ENCODE data around the gene GALNT7. TPM values are rescaled to one million over a fixed set of nuclear protein-coding genes. Genes with fewer than 3 reads are reported as not detected.

Gene GALNT7
- total RNA-seq, 4 donors from 2014 or later = 15.6 to 38.2 (median 23.8) TPM

GRCh38 chr4:173264245-173264644 lies 95.6 kb downstream of the GALNT7 start:
- DNase-seq = no peak
- 64 to 67% methylated on average over 4 of the region's 4 CpGs for WGBS, 2 donors
- no peak overlapping the region for H3K27ac ChIP-seq
- no peak overlapping the region for H3K4me3 ChIP-seq (replicated peaks in 1 of 3)
- peaks cover 0 to 7% of the 10 kb centered on the region in 2 donors for H3K4me1 ChIP-seq
- H3K36me3 ChIP-seq = no peaks in the 10 kb centered on the region
- intact Hi-C loops (cut with DNase I) = no loop called here
- H3K9me3 ChIP-seq = no peaks in the 10 kb centered on the region
- no peaks in the 10 kb centered on the region for H3K27me3 ChIP-seq
- TF ChIP-seq CTCF (IDR thresholded peaks at IDR 0.05) = no peak
- no peak for TF ChIP-seq POLR2A (IDR thresholded peaks at IDR 0.05)

DNA sequence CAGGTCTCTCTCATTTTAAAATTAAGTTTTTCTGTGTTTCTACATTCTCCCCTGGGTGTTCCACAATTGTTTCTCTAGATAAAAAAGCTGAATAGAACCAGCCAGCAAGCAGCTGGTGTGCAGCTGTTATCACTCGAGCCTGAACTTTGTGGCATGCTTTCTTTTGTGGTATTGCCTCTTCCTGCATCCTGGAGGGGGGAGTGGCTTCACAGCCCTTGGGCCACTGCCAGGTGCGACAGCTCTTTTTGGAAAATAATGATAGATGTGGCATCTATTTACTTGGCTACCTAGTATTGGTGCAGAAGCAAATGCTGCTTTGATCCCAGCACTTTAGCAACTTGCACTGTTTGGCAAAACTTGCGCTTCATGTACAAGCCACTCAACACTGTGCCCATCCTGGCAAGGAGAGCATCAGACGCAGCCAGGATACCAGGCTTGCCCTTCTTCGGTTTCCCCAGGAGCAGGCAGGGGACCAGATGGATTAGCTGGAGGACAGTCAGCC lies 96.1 kb downstream of the GALNT7 start:
- TF ChIP-seq CTCF (IDR thresholded peaks at IDR 0.05) (no peak), POLR2A (IDR thresholded peaks at IDR 0.05) (no peak)
- Histone ChIP-seq H3K27me3 (no peaks in the 10 kb centered on the region), H3K4me1 (peaks cover 0 to 7% of the 10 kb centered on the region in 2 donors), H3K4me3 (replicated peaks in 1 of 3) (no peak overlapping the region), H3K9me3 (no peaks in the 10 kb centered on the region), H3K27ac (no peak overlapping the region), H3K36me3 (no peaks in the 10 kb centered on the region)
- intact Hi-C loops (cut with DNase I) = no loop called here
- DNase-seq = peak; percentile 11 to 21
- 59 to 68% methylated on average over 5 of the region's 5 CpGs for WGBS, 2 donors

DNA sequence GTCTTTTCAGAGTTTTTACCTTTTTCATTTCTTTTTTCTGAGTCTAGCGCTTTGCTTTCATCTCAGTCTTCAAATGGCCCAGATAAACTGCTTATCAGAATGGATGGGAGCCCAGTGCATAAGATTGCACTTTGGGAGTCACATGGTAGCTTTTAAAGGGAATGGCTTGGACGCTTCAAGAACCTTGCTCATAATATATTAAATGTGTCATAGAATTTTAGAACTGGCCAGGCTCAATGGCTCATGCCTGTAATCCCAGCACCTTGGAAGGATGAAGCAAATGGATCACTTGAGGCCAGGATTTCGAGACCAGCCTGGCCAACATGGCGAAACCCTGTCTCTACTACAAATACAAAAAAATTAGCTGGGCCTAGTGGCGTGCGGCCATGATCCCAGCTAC lies 97.1 kb downstream of the GALNT7 start:
- TF ChIP-seq POLR2A (IDR thresholded peaks at IDR 0.05) = no peak
- TF ChIP-seq CTCF (IDR thresholded peaks at IDR 0.05) = no peak
- Histone ChIP-seq H3K4me3 (replicated peaks in 1 of 3) (no peak overlapping the region), H3K4me1 (peaks cover 0 to 7% of the 10 kb centered on the region in 2 donors), H3K27me3 (no peaks in the 10 kb centered on the region), H3K9me3 (no peaks in the 10 kb centered on the region), H3K27ac (no peak overlapping the region), H3K36me3 (no peaks in the 10 kb centered on the region)
- DNase-seq = no peak
- intact Hi-C loops (cut with DNase I) = no loop called here
- 96 to 97% methylated on average over 6 of the region's 6 CpGs for WGBS, 2 donors

DNA sequence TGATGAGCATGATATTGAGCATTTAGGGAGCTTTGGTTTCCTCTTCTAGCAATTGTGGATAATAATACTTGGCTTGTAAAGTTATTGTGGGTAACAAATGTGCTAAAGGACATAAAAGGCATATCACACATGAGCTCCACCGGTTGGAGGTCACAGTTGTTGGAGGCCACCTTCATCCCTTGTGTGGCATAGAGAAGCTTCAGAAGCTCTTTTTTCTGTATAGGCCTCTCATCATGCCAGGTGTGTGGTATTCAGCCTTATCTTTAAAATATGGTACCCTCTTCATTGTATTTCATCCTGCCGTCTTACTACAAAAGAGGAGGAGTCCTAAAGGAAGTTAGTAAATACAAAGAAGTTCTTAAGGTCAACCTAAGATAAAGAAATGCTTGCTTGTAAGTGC lies 99.1 kb downstream of the GALNT7 start:
- DNase-seq = no peak
- Histone ChIP-seq H3K9me3 (no peaks in the 10 kb centered on the region), H3K27ac (no peak overlapping the region), H3K27me3 (no peaks in the 10 kb centered on the region), H3K4me1 (peaks cover 0 to 7% of the 10 kb centered on the region in 2 donors), H3K4me3 (replicated peaks in 1 of 3) (no peak overlapping the region), H3K36me3 (no peaks in the 10 kb centered on the region)
- intact Hi-C loops (cut with DNase I) = no loop called here
- TF ChIP-seq POLR2A (IDR thresholded peaks at IDR 0.05) = no peak
- no peak for TF ChIP-seq CTCF (IDR thresholded peaks at IDR 0.05)
- WGBS, 2 donors = 95 to 97% methylated on average over 2 of the region's 2 CpGs

DNA sequence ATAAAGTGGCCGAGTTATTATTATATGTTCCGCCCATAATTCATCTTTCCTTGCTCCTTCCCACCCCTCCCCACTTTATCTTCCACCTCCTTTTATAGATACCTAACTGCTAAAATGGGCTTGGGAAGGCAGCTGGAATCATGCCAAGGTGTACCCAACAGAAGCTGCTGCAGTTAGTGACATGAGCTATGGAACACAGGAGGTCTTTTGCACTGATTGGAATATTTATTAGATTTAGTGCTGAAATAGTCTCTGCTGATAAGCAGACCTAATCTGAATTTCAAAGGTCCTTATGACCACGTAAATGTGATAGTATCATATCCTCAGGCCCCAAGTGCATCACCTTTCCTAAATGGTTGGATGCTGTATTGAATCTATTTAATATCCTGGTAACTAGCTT lies 100.7 kb downstream of the GALNT7 start:
- 93 to 99% methylated on average over 3 of the region's 3 CpGs for WGBS, 2 donors
- no peak for TF ChIP-seq POLR2A (IDR thresholded peaks at IDR 0.05)
- TF ChIP-seq CTCF (IDR thresholded peaks at IDR 0.05) = no peak
- no peak for DNase-seq

More for the DNA sequence above, 100.7 kb downstream of the GALNT7 start:
- Histone ChIP-seq H3K4me1 (peaks cover 0 to 7% of the 10 kb centered on the region in 2 donors), H3K36me3 (no peaks in the 10 kb centered on the region), H3K4me3 (replicated peaks in 1 of 3) (no peak overlapping the region), H3K27me3 (no peaks in the 10 kb centered on the region), H3K9me3 (no peaks in the 10 kb centered on the region), H3K27ac (no peak overlapping the region)
- intact Hi-C loops (cut with DNase I) = no loop called here
